ENCODE measurements around the gene CUX1. TPM values are rescaled to one million over a fixed set of nuclear protein-coding genes. Genes with fewer than 3 reads are reported as not detected.

The CUX1 gene
- total and polyA plus RNA-seq, 10 of the 15 experiments (the other 5 are each of a cell fraction or from before 2014, with no cell fraction given): 6.1 to 48.6 (median 25.9) TPM

GRCh38 chr7:101963693-101964092 lies 146.3 kb downstream of the CUX1 start (continued):
- no peak for TF ChIP-seq ZBTB40 (IDR thresholded peaks at IDR 0.05; ENCODE audit: borderline replicate concordance)
- TF ChIP-seq RAD21 (IDR thresholded peaks at IDR 0.05; ENCODE audit: insufficient read depth, low read depth, low read length): no peak
- no peak for TF ChIP-seq BHLHE40 (IDR thresholded peaks at IDR 0.05; ENCODE audit: borderline replicate concordance in 1 of 2, low read depth in 2 of 2, low read length in 1 of 2)
- no peak for TF ChIP-seq RCOR1 (conservative IDR thresholded peaks at IDR 0.05; ENCODE audit: low read depth, low read length)
- TF ChIP-seq E2F4 (IDR thresholded peaks at IDR 0.05; ENCODE audit: low read depth, low read length): no peak

- Histone ChIP-seq H3K9ac (ENCODE audit: control insufficient read depth, insufficient read depth, low read length) (no peak overlapping the region), H3K36me3 (ENCODE audit: control insufficient read depth in 2 of 2, insufficient read depth in 2 of 2, low read length in 1 of 2) (no peaks in the 10 kb centered on the region), H3K4me1 (ENCODE audit: control insufficient read depth, insufficient read depth, low read length) (no peaks in the 10 kb centered on the region), H3K79me2 (ENCODE audit: control insufficient read depth, insufficient read depth, low read length) (no peaks in the 10 kb centered on the region; the same call in 1 of the 2 replicates), H3K4me3 (no peak overlapping the region), H4K20me1 (ENCODE audit: control insufficient read depth, insufficient read depth) (no peaks in the 10 kb centered on the region), H3K27me3 (replicated peaks in 1 of 2; ENCODE audit: control insufficient read depth in 2 of 2, insufficient read depth in 2 of 2, low read length in 1 of 2) (no peaks in the 10 kb centered on the region), H3K4me2 (ENCODE audit: control insufficient read depth, insufficient read depth) (no peak overlapping the region), H3K27ac (ENCODE audit: control insufficient read depth, insufficient read depth) (no peak overlapping the region), H3K9me3 (replicated peaks; ENCODE audit: control insufficient read depth, insufficient read depth, low read length) (no peaks in the 10 kb centered on the region), H2AFZ (ENCODE audit: control insufficient read depth, low read depth, low read length) (no peak overlapping the region)
- 88% methylated on average over 18 of the region's 18 CpGs for WGBS (ENCODE audit: insufficient coverage, insufficient replicate concordance, low lambda C conversion rate, missing lambda C conversion rate)
- POLR2A ChIA-PET: no interaction called here
- intact Hi-C loops (cut with micrococcal nuclease; ENCODE audit: unreplicated experiment): no loop called here
- FAIRE-seq (no peak), ATAC-seq (no peak), DNase-seq (ENCODE audit: low read depth, low spot score) (no peak)
- SMC1A ChIA-PET (ENCODE audit: uncharacterized antibody, unreplicated experiment): no interaction called here
- in situ Hi-C loops (cut with MboI): no loop called here
- RAD21 ChIA-PET (ENCODE audit: unreplicated experiment): no interaction called here
- no TSS peak for BruUV-seq (replicated peaks)
- CTCF ChIA-PET: interaction anchor here (0.6 kb wide), 1 partner anchor 190 kb away, joined by 3 read pairs; no protein-coding TSS in a partner anchor
- TF ChIP-seq ZBTB4 (CRISPR knock-in tag; IDR thresholded peaks at IDR 0.05) (no peak), MEF2A (IDR thresholded peaks at IDR 0.05; ENCODE audit: insufficient read depth, low read depth, low read length) (no peak), MYB (IDR thresholded peaks at IDR 0.05; ENCODE audit: borderline replicate concordance, low read depth, low read length) (no peak), TAF1 (IDR thresholded peaks at IDR 0.05; ENCODE audit: borderline replicate concordance, low read depth, low read length) (no peak), BMI1 (IDR thresholded peaks at IDR 0.05; ENCODE audit: borderline replicate concordance) (no peak), RELA (IDR thresholded peaks at IDR 0.05; ENCODE audit: borderline replicate concordance, partially characterized antibody) (no peak), ZBED1 (IDR thresholded peaks at IDR 0.05; ENCODE audit: borderline replicate concordance) (no peak), CHD2 (IDR thresholded peaks at IDR 0.05; ENCODE audit: borderline replicate concordance, low read depth, low read length) (no peak), BRCA1 (IDR thresholded peaks at IDR 0.05; ENCODE audit: low read depth, low read length) (no peak)
Measured at GRCh38 chr7:101964680-101965452, 147.4 kb downstream of the CUX1 start.
